ENCODE measurements around the gene CCDC7.
"Not testable (repeated sequence)": the region's sequence is repeated elsewhere in the genome, so short reads cannot be mapped to it uniquely, and the experiment has no call there.

CCDC7 gene

DNA sequence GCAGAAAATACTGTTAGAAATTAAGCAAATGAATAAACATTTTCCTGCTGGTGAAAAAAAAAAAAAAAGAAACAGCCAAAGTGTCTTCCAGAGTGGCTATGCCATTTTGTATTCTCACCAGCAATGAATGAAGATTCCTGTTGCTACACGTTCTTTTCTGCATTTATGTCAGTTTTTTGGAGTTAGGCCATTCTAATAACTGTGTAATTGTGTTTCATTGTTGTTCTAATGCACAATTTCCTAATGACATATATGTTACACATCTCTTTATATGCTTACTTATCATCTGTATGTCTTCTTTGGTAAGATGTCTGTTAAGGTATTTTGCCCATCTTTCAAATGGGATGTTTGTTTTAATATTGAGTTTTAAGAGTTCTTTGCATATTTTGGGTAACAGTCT is 298.4 kb downstream of the CCDC7 start:
- TF ChIP-seq POLR2A (IDR thresholded peaks at IDR 0.05; ENCODE audit: low read depth, low read length), result no peak
- TF ChIP-seq POU2F2 (IDR thresholded peaks at IDR 0.05; ENCODE audit: low read depth, low read length), result no peak
- TF ChIP-seq PAX5 (IDR thresholded peaks at IDR 0.05; ENCODE audit: insufficient read depth, low read length, severe bottlenecking), result no peak
- TF ChIP-seq TAF1 (IDR thresholded peaks at IDR 0.05; ENCODE audit: low read depth, low read length), result no peak
- no peak for TF ChIP-seq SPI1 (IDR thresholded peaks at IDR 0.05; ENCODE audit: low read depth, low read length)
- no peak for TF ChIP-seq POLR2AphosphoS5 (IDR thresholded peaks at IDR 0.05; ENCODE audit: low read depth, low read length)
- no peak for FAIRE-seq
- DNase-seq (ENCODE audit: insufficient read length, low spot score), result no peak

DNA sequence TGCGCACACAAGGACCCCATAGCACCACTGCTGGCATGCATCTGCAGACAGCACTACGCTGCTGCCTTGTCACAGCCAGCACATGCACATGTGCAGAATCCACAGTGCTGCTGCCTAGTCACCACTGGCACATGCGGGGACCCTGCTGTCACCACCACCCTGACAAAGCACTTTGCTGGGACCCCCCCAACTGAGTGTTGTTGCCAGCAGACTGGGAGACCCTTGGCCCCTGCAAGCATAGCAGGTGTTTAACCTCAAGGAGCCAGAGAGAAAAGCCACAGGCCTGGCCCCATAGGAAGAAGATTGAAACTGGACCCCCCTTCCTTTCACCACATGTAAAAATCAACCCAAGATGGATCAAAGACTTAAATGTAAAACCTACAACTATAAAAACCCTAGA is 300.9 kb downstream of the CCDC7 start:
- DNase-seq (ENCODE audit: insufficient read length, low spot score) (no peak), FAIRE-seq (no peak)
- TF ChIP-seq TAF1 (IDR thresholded peaks at IDR 0.05; ENCODE audit: low read depth, low read length), result no peak
- TF ChIP-seq POLR2A (IDR thresholded peaks at IDR 0.05; ENCODE audit: low read depth, low read length), result no peak
- no peak for TF ChIP-seq POU2F2 (IDR thresholded peaks at IDR 0.05; ENCODE audit: low read depth, low read length)
- no peak for TF ChIP-seq PAX5 (IDR thresholded peaks at IDR 0.05; ENCODE audit: insufficient read depth, low read length, severe bottlenecking)
- TF ChIP-seq POLR2AphosphoS5 (IDR thresholded peaks at IDR 0.05; ENCODE audit: low read depth, low read length), result no peak
- no peak for TF ChIP-seq SPI1 (IDR thresholded peaks at IDR 0.05; ENCODE audit: low read depth, low read length)

GRCh38 chr10:32751582-32751981 is 305.6 kb downstream of the CCDC7 start:
- TF ChIP-seq TAF1 (IDR thresholded peaks at IDR 0.05; ENCODE audit: low read depth, low read length) (no peak), POLR2A (IDR thresholded peaks at IDR 0.05; ENCODE audit: low read depth, low read length) (no peak), SPI1 (IDR thresholded peaks at IDR 0.05; ENCODE audit: low read depth, low read length) (no peak), POU2F2 (IDR thresholded peaks at IDR 0.05; ENCODE audit: low read depth, low read length) (no peak), POLR2AphosphoS5 (IDR thresholded peaks at IDR 0.05; ENCODE audit: low read depth, low read length) (no peak), PAX5 (IDR thresholded peaks at IDR 0.05; ENCODE audit: insufficient read depth, low read length, severe bottlenecking) (no peak)
- FAIRE-seq, result no peak
- DNase-seq (ENCODE audit: insufficient read length, low spot score), result no peak

GRCh38 chr10:32754900-32755299 is 309.0 kb downstream of the CCDC7 start:
- FAIRE-seq; DNase-seq (ENCODE audit: insufficient read length, low spot score): not testable (repeated sequence)

DNA sequence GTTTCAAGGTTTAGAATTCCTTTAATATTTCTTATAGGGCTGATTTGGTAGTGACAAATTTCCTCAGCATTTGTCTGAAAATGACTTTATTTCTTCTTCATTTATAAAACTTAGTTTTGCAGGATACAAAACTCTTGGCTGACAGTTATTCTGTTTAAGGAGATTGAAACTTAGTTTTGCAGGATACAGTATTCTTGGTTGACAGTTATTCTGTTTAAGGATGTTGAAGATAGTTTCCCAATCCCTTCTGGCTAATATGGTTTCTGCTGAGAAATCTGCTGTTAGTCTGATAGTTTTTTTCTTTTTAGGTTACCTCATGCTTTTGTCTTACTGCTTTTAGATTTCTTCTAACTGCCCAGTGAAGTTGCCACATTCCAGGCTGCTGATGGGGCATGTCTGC is 325.3 kb downstream of the CCDC7 start:
- FAIRE-seq (no peak), DNase-seq (ENCODE audit: insufficient read length, low spot score) (no peak)
- TF ChIP-seq POLR2AphosphoS5 (IDR thresholded peaks at IDR 0.05; ENCODE audit: low read depth, low read length) (no peak), POLR2A (IDR thresholded peaks at IDR 0.05; ENCODE audit: low read depth, low read length) (no peak), TAF1 (IDR thresholded peaks at IDR 0.05; ENCODE audit: low read depth, low read length) (no peak), SPI1 (IDR thresholded peaks at IDR 0.05; ENCODE audit: low read depth, low read length) (no peak), PAX5 (IDR thresholded peaks at IDR 0.05; ENCODE audit: insufficient read depth, low read length, severe bottlenecking) (no peak), POU2F2 (IDR thresholded peaks at IDR 0.05; ENCODE audit: low read depth, low read length) (no peak)

GRCh38 chr10:32773105-32773504 is 327.2 kb downstream of the CCDC7 start:
- TF ChIP-seq SPI1 (IDR thresholded peaks at IDR 0.05; ENCODE audit: low read depth, low read length) (no peak), POU2F2 (IDR thresholded peaks at IDR 0.05; ENCODE audit: low read depth, low read length) (no peak), PAX5 (IDR thresholded peaks at IDR 0.05; ENCODE audit: insufficient read depth, low read length, severe bottlenecking) (no peak), TAF1 (IDR thresholded peaks at IDR 0.05; ENCODE audit: low read depth, low read length) (no peak), POLR2AphosphoS5 (IDR thresholded peaks at IDR 0.05; ENCODE audit: low read depth, low read length) (no peak), POLR2A (IDR thresholded peaks at IDR 0.05; ENCODE audit: low read depth, low read length) (no peak)

DNA sequence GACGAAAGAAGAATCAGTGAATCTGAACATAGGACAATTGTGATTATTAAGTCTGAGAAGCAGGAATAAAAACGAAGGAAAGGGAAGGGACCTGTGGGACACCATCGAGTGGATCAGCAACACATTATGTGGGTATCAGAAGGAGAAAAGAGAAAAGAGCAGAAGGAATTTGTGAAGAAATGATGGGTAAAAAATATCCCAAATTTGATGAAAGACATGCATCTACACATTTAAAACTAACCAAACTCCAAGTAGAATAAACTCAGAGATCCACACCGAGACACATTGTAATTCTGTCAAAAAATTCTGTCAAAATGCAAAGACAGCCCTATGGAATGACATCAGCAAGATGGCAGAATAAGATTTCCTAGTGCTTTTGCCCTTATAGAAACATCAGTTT is 341.0 kb downstream of the CCDC7 start:
- no peak for FAIRE-seq

More at GRCh38 chr10:32773105-32773504, 327.2 kb downstream of the CCDC7 start:
- no peak for FAIRE-seq
- DNase-seq (ENCODE audit: insufficient read length, low spot score), result no peak

GRCh38 chr10:32787690-32788284 is 341.8 kb downstream of the CCDC7 start:
- no peak for TF ChIP-seq POLR2A (IDR thresholded peaks at IDR 0.05; ENCODE audit: low read depth, low read length)
- no peak for TF ChIP-seq POLR2AphosphoS5 (IDR thresholded peaks at IDR 0.05; ENCODE audit: low read depth, low read length)
- no peak for TF ChIP-seq SPI1 (IDR thresholded peaks at IDR 0.05; ENCODE audit: low read depth, low read length)
- TF ChIP-seq POU2F2 (IDR thresholded peaks at IDR 0.05; ENCODE audit: low read depth, low read length), result no peak
- TF ChIP-seq PAX5 (IDR thresholded peaks at IDR 0.05; ENCODE audit: insufficient read depth, low read length, severe bottlenecking), result no peak
- TF ChIP-seq TAF1 (IDR thresholded peaks at IDR 0.05; ENCODE audit: low read depth, low read length), result no peak
- no peak for FAIRE-seq
- no peak for DNase-seq (ENCODE audit: insufficient read length, low spot score)

More for the DNA sequence above, 341.0 kb downstream of the CCDC7 start:
- DNase-seq (ENCODE audit: insufficient read length, low spot score), result no peak
- no peak for TF ChIP-seq POU2F2 (IDR thresholded peaks at IDR 0.05; ENCODE audit: low read depth, low read length)

- FAIRE-seq (no peak), DNase-seq (ENCODE audit: insufficient read length, low spot score) (no peak)
- TF ChIP-seq POLR2A (IDR thresholded peaks at IDR 0.05; ENCODE audit: low read depth, low read length) (no peak), SPI1 (IDR thresholded peaks at IDR 0.05; ENCODE audit: low read depth, low read length) (no peak)
These were observed 342.4 kb downstream of the CCDC7 start for GRCh38 chr10:32788359-32788758.

- FAIRE-seq (no peak), DNase-seq (ENCODE audit: insufficient read length, low spot score) (no peak)
- TF ChIP-seq POLR2AphosphoS5 (IDR thresholded peaks at IDR 0.05; ENCODE audit: low read depth, low read length) (no peak), SPI1 (IDR thresholded peaks at IDR 0.05; ENCODE audit: low read depth, low read length) (no peak), POLR2A (IDR thresholded peaks at IDR 0.05; ENCODE audit: low read depth, low read length) (no peak), POU2F2 (IDR thresholded peaks at IDR 0.05; ENCODE audit: low read depth, low read length) (no peak), PAX5 (IDR thresholded peaks at IDR 0.05; ENCODE audit: insufficient read depth, low read length, severe bottlenecking) (no peak), TAF1 (IDR thresholded peaks at IDR 0.05; ENCODE audit: low read depth, low read length) (no peak)
These were observed 344.5 kb downstream of the CCDC7 start for GRCh38 chr10:32790483-32790882.

All from GM12891 (cell line).